ENCODE results near the gene DCDC1. TPM values are rescaled to one million over a fixed set of nuclear protein-coding genes. Genes with fewer than 3 reads are reported as not detected.
A peak's percentile ranks its signal among the peaks of the same experiment; 100 is the strongest.

DCDC1 gene
- total RNA-seq, 2 donors from 2014 or later = not detected

DNA sequence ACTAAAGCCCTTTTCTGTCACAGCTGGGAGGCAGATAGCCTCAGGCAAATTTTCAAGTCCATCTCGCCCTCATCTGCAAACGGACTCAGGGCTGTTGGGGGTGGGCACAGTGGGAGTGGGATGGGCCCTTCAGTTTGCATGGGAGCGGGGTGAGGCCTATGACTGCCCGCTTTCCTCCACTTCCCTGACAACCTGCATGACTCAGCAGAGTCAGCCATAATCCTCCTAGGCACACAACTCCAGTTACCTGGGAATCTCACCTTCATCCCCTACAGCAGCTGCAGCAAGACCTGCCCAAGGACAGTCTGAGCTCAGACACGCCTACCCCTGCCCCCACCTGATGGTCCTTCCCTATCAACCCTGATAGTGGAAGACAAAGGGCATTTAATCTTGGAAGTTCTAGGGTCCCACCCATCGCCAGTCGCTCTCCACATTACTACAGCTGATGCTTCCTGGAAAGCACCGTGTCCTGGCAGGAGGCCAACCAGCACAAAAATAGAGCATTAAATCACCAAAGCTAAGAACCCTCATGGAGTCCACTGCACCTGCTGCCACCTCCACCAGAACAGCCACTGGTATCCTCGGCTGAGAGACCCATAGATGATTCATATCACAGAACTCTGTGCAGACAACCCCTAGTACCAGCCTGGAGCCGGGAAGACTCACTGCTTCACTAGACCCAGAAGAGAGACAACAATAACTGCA is 319.3 kb downstream of the DCDC1 start:
- H3K36me3 ChIP-seq = no peaks in the 10 kb centered on the region
- no peaks in the 10 kb centered on the region for H3K27me3 ChIP-seq
- intact Hi-C loops (cut with DNase I) = no loop called here
- peak; percentile 32 for DNase-seq
- no peak for TF ChIP-seq CTCF (IDR thresholded peaks at IDR 0.05)
- no peak overlapping the region for H3K9ac ChIP-seq (ENCODE audit: low read depth in 2 of 2, low read length in 2 of 2)
- H3K27ac ChIP-seq = no peak overlapping the region
- H3K9me3 ChIP-seq = no peaks in the 10 kb centered on the region
- H3K4me1 ChIP-seq = no peaks in the 10 kb centered on the region
- H3K4me3 ChIP-seq = no peak overlapping the region

DNA sequence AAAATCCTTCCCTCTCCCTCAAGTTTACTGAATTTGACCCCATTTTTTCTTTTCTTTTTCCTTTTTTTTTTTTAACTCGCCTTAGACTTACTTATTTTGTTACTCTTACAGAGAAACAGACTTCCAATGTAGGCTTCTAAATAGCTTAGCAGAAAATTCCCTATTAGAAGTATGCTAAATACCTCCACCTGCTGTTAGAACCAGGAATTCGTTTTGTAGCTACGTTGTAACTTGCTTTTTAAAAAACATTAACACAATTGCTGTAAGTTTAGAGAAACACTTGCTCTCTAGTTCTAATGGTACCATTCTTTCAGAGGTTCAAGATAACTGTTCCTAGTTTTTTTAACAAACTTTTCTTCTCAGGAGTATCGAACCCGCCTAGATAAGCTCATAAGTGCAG is 324.2 kb downstream of the DCDC1 start:
- intact Hi-C loops (cut with DNase I) = no loop called here
- Histone ChIP-seq H3K9ac (ENCODE audit: low read depth in 2 of 2, low read length in 2 of 2) (no peak overlapping the region), H3K9me3 (no peaks in the 10 kb centered on the region), H3K36me3 (no peaks in the 10 kb centered on the region), H3K27me3 (no peaks in the 10 kb centered on the region), H3K4me3 (no peak overlapping the region), H3K4me1 (no peaks in the 10 kb centered on the region), H3K27ac (no peak overlapping the region)
- TF ChIP-seq CTCF (IDR thresholded peaks at IDR 0.05) = no peak
- no peak for DNase-seq

DNA sequence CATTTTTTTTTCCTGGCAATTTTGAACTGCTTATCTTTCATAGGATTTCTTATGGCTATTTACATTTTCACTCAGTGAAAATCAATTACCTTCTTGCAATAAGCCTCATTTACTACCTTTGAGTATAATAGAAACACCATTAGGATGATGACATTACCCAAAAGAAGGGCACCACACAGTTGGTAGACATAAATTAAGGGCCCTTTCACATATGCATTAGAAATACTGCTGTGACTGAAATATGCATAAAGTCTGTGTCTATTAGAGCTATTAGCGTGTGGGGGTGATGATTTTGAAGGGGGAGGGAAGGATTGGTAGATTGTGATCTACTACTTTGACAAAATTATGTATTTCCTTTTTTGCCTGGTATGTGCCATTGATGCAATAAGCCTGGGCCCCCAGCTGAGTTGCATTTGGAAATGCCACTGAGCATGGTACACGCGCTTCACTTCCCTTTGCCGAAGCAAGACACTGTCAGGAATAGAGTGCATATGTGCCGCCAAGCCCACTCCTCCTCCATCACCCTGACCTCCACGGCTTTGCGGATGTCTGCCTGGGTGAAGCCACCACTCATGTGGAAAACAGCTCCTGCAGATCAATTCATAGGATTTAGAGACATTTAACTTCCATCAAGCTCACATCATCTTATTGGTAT is 339.3 kb downstream of the DCDC1 start:
- Histone ChIP-seq H3K27me3 (no peaks in the 10 kb centered on the region), H3K27ac (no peak overlapping the region), H3K36me3 (no peaks in the 10 kb centered on the region), H3K9ac (ENCODE audit: low read depth in 2 of 2, low read length in 2 of 2) (no peak overlapping the region), H3K4me1 (no peaks in the 10 kb centered on the region), H3K9me3 (no peaks in the 10 kb centered on the region), H3K4me3 (no peak overlapping the region)
- no peak for DNase-seq
- no peak for TF ChIP-seq CTCF (IDR thresholded peaks at IDR 0.05)
- intact Hi-C loops (cut with DNase I) = no loop called here

DNA sequence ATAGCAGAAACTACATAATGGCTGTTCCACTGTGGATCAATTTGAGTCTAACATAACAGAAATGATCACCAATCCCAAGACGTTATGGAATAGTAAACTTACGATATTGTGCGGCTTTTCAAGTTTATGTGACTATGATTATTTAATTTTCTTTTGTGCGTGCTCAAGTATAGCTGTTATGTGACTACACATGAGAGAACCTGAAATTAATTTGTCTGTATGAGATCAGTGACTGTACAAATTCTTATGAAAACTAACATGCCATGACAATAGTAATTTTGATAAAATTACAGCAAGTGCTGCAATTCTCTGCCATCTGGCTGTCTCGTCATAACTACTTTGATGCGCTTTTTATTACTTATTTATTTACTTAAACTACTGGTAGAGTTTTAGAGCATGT is 343.2 kb downstream of the DCDC1 start:
- H3K27me3 ChIP-seq = no peaks in the 10 kb centered on the region
- no peak for TF ChIP-seq CTCF (IDR thresholded peaks at IDR 0.05)
- H3K4me3 ChIP-seq = no peak overlapping the region
- no peaks in the 10 kb centered on the region for H3K9me3 ChIP-seq
- intact Hi-C loops (cut with DNase I) = no loop called here
- no peak overlapping the region for H3K9ac ChIP-seq (ENCODE audit: low read depth in 2 of 2, low read length in 2 of 2)
- no peaks in the 10 kb centered on the region for H3K4me1 ChIP-seq
- H3K36me3 ChIP-seq = no peaks in the 10 kb centered on the region
- no peak for DNase-seq
- H3K27ac ChIP-seq = no peak overlapping the region

- H3K9ac ChIP-seq (ENCODE audit: low read depth in 2 of 2, low read length in 2 of 2) = no peak overlapping the region
- no peak overlapping the region for H3K27ac ChIP-seq
- H3K9me3 ChIP-seq = no peaks in the 10 kb centered on the region
- no peaks in the 10 kb centered on the region for H3K4me1 ChIP-seq
- H3K36me3 ChIP-seq = no peaks in the 10 kb centered on the region
- H3K4me3 ChIP-seq = no peak overlapping the region
- no peak for TF ChIP-seq CTCF (IDR thresholded peaks at IDR 0.05)
- no peaks in the 10 kb centered on the region for H3K27me3 ChIP-seq
- DNase-seq = no peak
- intact Hi-C loops (cut with DNase I) = no loop called here
These were observed 347.5 kb downstream of the DCDC1 start for GRCh38 chr11:31022080-31022479.
